Adrenal gland (tissue), 12 donors: ENCODE data around the gene MAST4. TPM values are rescaled to one million over a fixed set of nuclear protein-coding genes. Genes with fewer than 3 reads are reported as not detected.

Experiments used
- DNase-seq, 7 donors: peaks; one replicate each; pipeline ENCODE4 v3.0.0-alpha.2; 2019 to 2020
- H3K27ac ChIP-seq, 5 donors: fragments of 200-600 bp; sonication (generic) in 4 of 5; 1 replicate in 3 of 5; 2 replicates in 2 of 5; pipeline versions ENCODE4 v1.5.1 to v1.8.0; 2016 to 2020; ENCODE audit warnings: mild to moderate bottlenecking in 1 of 5
- H3K27me3 ChIP-seq: fragments of 200-600 bp; 2 replicates; pipeline ENCODE4 v1.8.0; 2021
- H3K36me3 ChIP-seq, 2 donors: fragments of 200-600 bp; replicated peaks in 1 of 2; 1 replicate in 1 of 2; 2 replicates in 1 of 2; pipeline versions ENCODE4 v1.5.1 to v1.8.0; 2018 to 2022
- H3K4me1 ChIP-seq, 2 donors: fragments of 200-600 bp; replicated peaks in 1 of 2; 1 replicate in 1 of 2; 2 replicates in 1 of 2; pipeline versions ENCODE4 v1.5.1 to v1.8.0; 2018 to 2021
- H3K4me3 ChIP-seq, 4 donors: fragments of 200-600 bp; sonication (generic) in 3 of 4; one replicate each; pipeline ENCODE4 v1.5.1; 2016 to 2018
- H3K9me3 ChIP-seq, 3 donors: fragments of 200-600 bp; sonication (generic) in 1 of 3; replicated peaks in 1 of 3; 1 replicate in 2 of 3; 2 replicates in 1 of 3; pipeline versions ENCODE4 v1.5.1 to v1.8.0; 2016 to 2021
- CTCF ChIP-seq, 6 experiments: fragments of 450-650 bp in 4 of 6; fragments of 200-600 bp in 2 of 6; sonication (generic) in 1 of 6; IDR thresholded peaks; 1 replicate in 5 of 6; 2 replicates in 1 of 6; pipeline versions ENCODE4 v1.5.1 to v1.8.0; 2016 to 2021; ENCODE audit warnings: antibody characterized with exemption in 6 of 6, mild to moderate bottlenecking in 2 of 6, moderate library complexity in 1 of 6
- POLR2A ChIP-seq, 2 donors: fragments of 450-650 bp; IDR thresholded peaks; one replicate each; pipeline ENCODE4 v1.6.1; 2017; ENCODE audit warnings: antibody characterized with exemption in 2 of 2, mild to moderate bottlenecking in 2 of 2, moderate library complexity in 1 of 2
- WGBS, 4 donors: extraction: QIAGEN DNeasy Blood & Tissue Kit in 2 of 4; methylation state at CpG; one replicate each; pipeline versions ENCODE4 v1.1.5 to v1.1.7; 2013 to 2017; 5-methylcytosine and 5-hydroxymethylcytosine counted together
- intact Hi-C, 2 donors: fragments of 100-400 bp; cut with DNase I; formaldehyde crosslinking; loops; one replicate each; pipeline versions ENCODE4 v1.14.1 to v1.15.0; 2022 to 2023
- polyA plus RNA-seq, 3 donors: library from polyadenylated mRNA; stranded (reverse); fragments of 200-250 nt in 2 of 3; fragments of 350-450 nt in 1 of 3; fragmentation: Illumina TruSeq in 1 of 3; extraction: RNeasy Lipid Tissue Mini Kit (QIAGEN cat#74804) in 1 of 3; gene quantifications; one replicate each; pipeline ENCODE4 v1.2.3, GENCODE V29; 2013 to 2014
- total RNA-seq, 9 donors: library from RNA; depleted of rRNA in 4 of 9; stranded (reverse); fragments of >200 nt in 4 of 9; fragments of 120-200 nt in 1 of 9; fragmentation: NEBNext Ultra II Directional in 1 of 9; extraction: Animal tissue kit (Norgen Biotek cat#: 25700) in 1 of 9; gene quantifications; one replicate each; pipeline versions ENCODE4 v1.1.0 to v1.2.4, GENCODE V29; 2013 to 2023
- donor health status: healthy with polysubstance abuse.
- donor health status: Bipolar disorder and iron deficiency.
- donor health status: DM: yes; HTN: yes; CAD: no.
- donor health status: DM: no; HTN: no; CAD: no.
- donor health status: DM: no; HTN: no; CAD: no.
- donor health status: DM: yes; HTN: yes; CAD: no.

MAST4 gene
- total and polyA plus RNA-seq, 12 donors: 12.3 to 95.0 (median 42.8) TPM

- Histone ChIP-seq H3K27me3 (no peaks in the 10 kb centered on the region), H3K36me3 (no peaks in the 10 kb centered on the region), H3K4me3 (no peak overlapping the region), H3K4me1 (peaks cover 20 to 38% of the 10 kb centered on the region in 2 donors), H3K9me3 (no peaks in the 10 kb centered on the region), H3K27ac (peak overlapping the region in 1 of 5 donors; percentile 36)
- TF ChIP-seq CTCF (IDR thresholded peaks at IDR 0.05): no peak
- no peak for TF ChIP-seq POLR2A (IDR thresholded peaks at IDR 0.05)
- no peak for DNase-seq
- WGBS, 4 donors: 60 to 87% (median 72%) methylated on average over 1 of the region's 1 CpG
- intact Hi-C loops: no loop called here
These were observed 441.0 kb downstream of the MAST4 start for GRCh38 chr5:67037171-67037570.

- no peak overlapping the region for H3K27ac ChIP-seq
- intact Hi-C loops: no loop called here
- no peak for DNase-seq
- no peak for TF ChIP-seq POLR2A (IDR thresholded peaks at IDR 0.05)
- no peak for TF ChIP-seq CTCF (IDR thresholded peaks at IDR 0.05)
- 67 to 74% (median 72%) methylated on average over 4 of the region's 4 CpGs for WGBS, 4 donors
- peaks cover 4 to 32% of the 10 kb centered on the region in 2 donors for H3K4me1 ChIP-seq
- H3K27me3 ChIP-seq: no peaks in the 10 kb centered on the region
- no peaks in the 10 kb centered on the region for H3K36me3 ChIP-seq
- no peak overlapping the region for H3K4me3 ChIP-seq
- no peaks in the 10 kb centered on the region for H3K9me3 ChIP-seq
These were observed 442.8 kb downstream of the MAST4 start for GRCh38 chr5:67038817-67039603.

GRCh38 chr5:67042176-67043003 lies 446.2 kb downstream of the MAST4 start:
- H3K27me3 ChIP-seq: no peaks in the 10 kb centered on the region
- peaks cover 14 to 46% of the 10 kb centered on the region in 2 donors for H3K4me1 ChIP-seq
- H3K4me3 ChIP-seq: no peak overlapping the region
- TF ChIP-seq CTCF (IDR thresholded peaks at IDR 0.05) (no peak), POLR2A (IDR thresholded peaks at IDR 0.05) (no peak)
- H3K36me3 ChIP-seq: no peaks in the 10 kb centered on the region
- no peak overlapping the region for H3K27ac ChIP-seq
- intact Hi-C loops: no loop called here
- no peaks in the 10 kb centered on the region for H3K9me3 ChIP-seq
- 58 to 71% (median 70%) methylated on average over 12 of the region's 12 CpGs for WGBS, 4 donors
- no peak for DNase-seq

GRCh38 chr5:67043796-67044511 lies 447.8 kb downstream of the MAST4 start:
- intact Hi-C loops: no loop called here
- Histone ChIP-seq H3K9me3 (no peaks in the 10 kb centered on the region), H3K27ac (peak overlapping the region in 2 of 5 donors; percentile 36 to 44), H3K27me3 (no peaks in the 10 kb centered on the region), H3K4me1 (peaks cover 14 to 44% of the 10 kb centered on the region in 2 donors), H3K4me3 (no peak overlapping the region), H3K36me3 (no peaks in the 10 kb centered on the region)
- peak in 4 of 7 donors; percentile 32 to 64 (median 48) for DNase-seq
- 66 to 83% (median 73%) methylated on average over 3 of the region's 3 CpGs for WGBS, 4 donors
- TF ChIP-seq CTCF (IDR thresholded peaks at IDR 0.05): no peak
